HG03460 (cell line): ENCODE data around the gene FOXE3.

Source experiments
- ATAC-seq: cut with Tn5 transposase; IDR thresholded peaks from one replicate; pipeline ENCODE4 v1.9.1; 2021; ENCODE audit not compliant: unreplicated experiment

FOXE3 gene

GRCh38 chr1:47415728-47416318 lies at the start of gene FOXE3:
Gene FOXE3 (plus strand): TSS chr1:47416285. CDS start chr1:47416316, 31 bp downstream.
- ATAC-seq: no peak

DNA sequence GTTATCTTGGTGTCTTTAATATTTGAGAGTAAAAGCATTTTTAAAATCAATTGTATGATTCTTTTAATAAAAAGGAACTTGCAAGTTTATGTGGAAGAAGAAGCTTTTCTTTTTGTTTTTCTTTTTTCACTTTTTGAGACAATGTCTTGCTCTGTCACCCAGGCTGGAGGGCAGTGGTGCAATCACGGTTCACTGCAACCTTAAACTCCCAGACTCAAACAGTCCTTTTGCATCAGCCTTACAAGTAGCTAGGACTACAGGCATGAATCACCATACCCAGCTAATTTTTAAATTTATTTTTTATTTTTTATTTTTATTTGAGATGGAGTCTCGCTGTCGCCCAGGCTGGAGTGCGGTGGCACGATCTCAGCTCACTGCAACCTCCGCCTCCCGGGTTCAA lies 48.4 kb upstream of the FOXE3 start:
- no peak for ATAC-seq

GRCh38 chr1:47371016-47371517 lies 45.0 kb upstream of the FOXE3 start:
- no peak for ATAC-seq

DNA sequence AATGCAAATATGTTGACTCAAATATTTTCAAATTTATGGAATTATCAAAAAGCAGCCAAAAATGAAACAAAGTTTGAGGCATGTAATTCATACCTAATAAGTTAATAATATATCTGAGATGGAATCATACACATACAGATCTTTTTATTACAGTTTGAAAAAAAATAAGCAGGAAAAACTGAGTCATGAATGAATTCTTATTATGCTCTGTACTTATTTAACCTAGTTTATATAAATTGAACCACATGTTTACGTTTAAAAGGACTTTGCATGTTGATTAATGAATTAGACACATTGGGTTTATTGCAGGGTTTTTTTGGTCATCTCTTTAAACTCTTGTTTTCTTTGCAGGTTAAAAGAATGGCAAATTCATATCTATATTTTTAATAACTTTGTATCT lies 41.6 kb upstream of the FOXE3 start:
- ATAC-seq: no peak

DNA sequence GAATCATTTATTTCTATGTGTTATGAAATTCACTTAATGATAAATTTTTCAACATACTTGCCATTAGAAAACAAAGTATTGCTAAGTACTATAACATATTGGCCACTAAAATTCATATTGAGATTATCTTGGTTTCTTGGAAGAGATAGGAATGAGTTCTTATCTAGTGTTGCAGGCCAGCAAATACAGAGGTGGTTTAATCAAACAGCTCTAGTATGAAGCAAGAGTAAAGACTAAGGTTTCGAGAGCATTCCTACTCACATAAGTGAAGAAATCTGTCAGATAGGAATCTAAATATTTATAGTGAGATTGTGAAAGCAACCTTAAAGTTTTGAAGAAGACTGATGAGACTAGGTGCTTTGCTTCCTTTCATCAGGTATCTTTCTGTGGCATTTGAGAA lies 37.9 kb upstream of the FOXE3 start:
- ATAC-seq: no peak

DNA sequence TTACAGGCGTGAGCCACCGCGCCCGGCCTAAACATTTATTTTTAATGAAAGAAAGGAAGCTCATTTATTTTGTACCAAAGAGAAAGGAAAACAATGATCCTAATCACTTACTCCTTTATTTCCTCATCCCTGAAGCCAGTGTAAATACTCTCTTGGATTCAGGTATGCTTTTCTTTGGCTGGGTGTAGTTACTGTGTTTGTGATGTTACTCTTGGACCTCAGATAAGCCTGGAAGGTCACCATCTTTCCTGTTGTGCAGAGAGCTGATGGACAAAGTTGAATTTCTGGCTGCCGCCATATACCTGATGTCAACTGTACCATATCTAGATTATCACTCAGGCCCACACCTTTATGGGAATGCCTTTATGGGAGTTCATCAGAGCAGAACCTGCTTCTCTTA lies 35.4 kb upstream of the FOXE3 start:
- no peak for ATAC-seq

DNA sequence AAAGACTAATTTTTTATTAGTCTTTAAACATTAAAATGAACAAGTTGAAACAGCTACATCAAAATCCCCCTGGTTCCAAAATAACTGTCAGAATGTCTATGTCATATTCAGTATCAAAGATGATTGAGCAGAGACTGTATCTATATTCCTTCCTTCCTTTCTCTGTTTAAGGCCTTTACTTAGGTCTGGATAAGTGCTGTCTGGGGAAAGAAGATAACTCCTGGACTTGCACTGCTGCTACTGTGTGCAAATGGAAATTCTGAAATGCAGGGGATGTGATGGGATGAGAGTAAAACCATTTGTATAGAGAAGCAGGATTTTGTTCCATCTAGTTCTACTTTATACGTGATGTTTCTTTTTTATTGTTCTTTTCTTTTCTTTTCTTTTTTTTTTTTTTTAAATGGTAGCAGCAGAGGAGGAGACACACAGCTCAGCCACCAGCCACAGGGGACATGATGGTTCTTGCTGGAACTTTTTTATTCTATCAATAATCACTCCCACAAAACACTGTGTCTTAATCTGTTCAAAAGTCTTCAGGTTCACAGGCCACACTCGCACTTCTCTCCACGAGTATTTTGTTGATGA lies 33.6 kb upstream of the FOXE3 start:
- no peak for ATAC-seq

GRCh38 chr1:47384083-47384482 lies 32.0 kb upstream of the FOXE3 start:
- ATAC-seq: no peak

GRCh38 chr1:47385020-47385419 lies 31.1 kb upstream of the FOXE3 start:
- no peak for ATAC-seq

- no peak for ATAC-seq
Observed at GRCh38 chr1:47386268-47386667, 29.8 kb upstream of the FOXE3 start.

DNA sequence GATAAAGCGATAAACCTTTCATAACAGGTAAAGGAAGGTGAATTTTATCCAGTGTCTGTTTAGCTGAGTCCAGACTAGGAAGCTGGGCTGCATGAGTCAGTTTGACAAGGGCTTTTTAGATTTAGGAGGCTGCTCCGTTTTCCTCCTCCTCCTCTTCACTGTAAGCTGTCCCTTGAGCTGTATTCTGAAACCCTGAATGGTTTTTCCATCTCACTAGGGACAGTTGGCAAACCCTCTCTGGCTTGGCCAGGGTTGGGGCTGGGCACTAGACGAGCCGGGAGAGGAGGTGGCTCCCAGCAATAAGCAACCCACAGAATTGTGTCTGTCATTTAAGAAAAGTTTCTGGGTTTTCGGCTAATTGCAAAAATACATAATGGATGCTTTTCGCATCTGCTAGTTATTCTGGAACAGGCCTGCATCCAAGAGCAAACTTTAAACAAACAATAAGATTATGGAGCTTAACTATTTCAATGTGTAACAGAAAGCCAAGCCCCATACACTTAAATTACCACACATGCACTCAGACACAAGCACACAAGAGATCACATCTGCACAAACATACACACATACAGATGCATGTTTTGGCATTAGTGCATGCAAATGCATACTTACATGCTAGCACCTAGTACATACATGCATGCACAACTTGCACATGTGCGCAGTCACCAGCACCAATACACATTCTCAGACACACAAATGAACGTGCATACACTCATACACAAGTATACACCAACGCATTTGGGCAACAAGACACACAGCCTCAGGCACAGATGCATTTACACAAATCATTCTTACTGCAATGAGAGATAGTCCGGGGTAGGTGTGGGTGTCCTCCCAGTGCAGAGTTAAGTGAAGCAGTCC lies 27.8 kb upstream of the FOXE3 start:
- ATAC-seq: no peak

DNA sequence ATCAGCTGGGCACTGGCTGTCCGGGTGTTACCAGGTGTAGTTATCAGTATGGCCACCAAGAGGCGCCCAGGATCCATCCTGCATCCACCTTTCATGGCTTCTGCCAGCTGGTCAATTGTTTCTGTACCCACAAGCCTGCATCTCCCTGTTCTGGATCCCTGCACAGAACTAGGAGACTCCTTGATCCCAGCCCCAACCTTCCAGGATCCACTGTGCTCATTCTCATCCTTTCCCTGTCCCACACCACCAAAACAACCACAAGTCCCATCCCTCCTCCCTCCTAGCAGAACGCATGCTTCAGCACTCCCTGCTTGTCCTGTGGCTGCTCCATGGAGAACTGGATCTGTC lies 27.2 kb upstream of the FOXE3 start:
- peak; percentile 61 for ATAC-seq

GRCh38 chr1:47389731-47390130 lies 26.4 kb upstream of the FOXE3 start:
- ATAC-seq: no peak

DNA sequence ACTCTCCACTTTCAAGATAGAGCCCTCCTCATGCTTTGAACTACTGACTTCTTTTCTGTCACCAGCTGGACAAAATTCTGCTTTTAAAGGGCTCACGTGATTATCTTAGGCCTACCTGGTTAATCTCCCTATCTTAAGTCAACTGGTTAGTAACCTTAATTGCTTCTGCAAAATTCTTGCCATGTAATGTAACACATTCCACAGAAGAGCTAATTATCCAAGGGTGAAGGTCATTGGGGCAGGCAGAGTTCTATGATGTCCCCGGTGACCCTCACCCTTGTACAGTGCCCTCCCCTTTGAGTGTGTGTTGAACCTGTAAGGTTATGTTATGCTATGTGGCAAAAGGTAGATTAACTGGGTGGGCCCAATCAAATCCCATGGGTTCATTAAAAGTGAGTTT lies 25.2 kb upstream of the FOXE3 start:
- ATAC-seq: no peak

DNA sequence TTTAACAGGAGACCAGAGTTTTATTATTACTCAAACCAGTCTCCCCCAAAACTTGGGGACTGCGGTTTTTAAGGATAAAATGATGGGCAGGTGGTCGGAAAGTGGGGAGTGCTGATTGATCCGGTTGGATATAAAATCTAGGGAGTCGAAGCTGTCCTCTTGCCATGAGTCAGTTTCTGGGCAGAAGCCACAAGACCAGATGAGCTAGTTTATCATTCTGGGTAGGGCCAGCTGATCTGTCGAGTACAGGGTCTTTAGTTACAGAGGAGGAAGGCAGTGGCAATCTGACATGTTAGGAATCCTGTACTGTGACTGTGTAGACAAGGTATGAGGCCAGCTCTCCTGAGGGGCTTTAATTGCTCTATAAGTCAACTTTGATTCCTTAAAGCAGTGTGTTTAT lies 22.9 kb upstream of the FOXE3 start:
- no peak for ATAC-seq

GRCh38 chr1:47395433-47395832 lies 20.7 kb upstream of the FOXE3 start:
- ATAC-seq: no peak

DNA sequence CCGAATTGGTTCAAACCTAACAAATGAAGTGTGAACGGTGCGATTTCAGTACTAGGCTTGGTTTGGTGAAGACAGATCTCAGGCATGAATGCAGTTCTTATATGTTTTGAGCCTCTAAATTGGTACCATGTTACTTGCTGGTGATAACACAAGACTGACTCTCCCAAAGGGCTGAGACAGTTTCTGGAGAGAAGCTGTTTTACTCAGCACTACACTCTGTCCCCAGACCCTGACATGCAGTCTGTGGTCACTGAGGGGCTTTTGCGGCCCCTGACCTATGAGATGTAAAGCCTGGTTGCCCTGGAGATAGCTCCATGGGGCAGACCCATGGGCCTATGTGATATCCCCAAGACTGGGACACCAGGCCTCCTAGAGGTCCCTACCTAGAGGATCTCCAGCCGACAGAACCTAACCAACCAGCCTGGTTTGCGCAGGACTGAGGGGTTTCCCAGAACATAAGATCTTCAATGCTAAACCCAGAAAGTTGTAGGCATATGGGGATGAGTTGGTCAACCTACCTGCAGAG lies 19.4 kb upstream of the FOXE3 start:
- no peak for ATAC-seq

DNA sequence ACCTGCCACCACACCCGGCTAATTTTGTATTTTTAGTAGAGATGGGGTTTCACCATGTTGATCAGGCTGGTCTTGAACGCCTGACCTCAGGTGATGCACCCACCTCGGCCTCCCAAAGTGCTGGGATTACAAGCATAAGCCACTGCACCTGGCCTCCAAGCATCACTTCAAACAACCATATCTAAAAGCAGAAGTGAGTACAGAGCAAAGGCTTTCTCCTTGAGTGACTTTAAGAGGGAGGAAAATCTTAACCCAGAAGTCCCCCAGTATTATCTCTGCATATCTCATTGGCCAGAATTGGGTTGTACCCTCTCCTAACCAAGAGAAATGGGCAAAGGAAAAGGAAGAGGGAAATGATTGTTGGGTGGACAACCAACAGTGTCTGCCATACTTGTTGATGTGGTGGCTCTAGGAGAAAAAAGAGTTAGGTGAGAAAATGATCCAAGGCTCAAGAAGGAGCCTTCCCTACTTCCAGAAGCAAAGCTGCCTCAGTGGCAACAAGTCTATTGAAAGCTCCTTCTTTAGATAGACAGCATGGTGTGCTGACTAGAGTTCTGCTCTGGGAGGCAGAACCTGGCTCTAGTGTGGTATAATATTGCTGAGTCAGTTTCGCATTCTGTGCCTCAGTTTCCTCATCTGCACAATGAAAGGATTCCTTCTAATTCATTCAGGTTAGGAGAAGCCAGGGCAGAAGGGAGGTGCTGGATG lies 16.8 kb upstream of the FOXE3 start:
- ATAC-seq: no peak

- ATAC-seq: no peak
Observed at GRCh38 chr1:47399846-47400155, 16.3 kb upstream of the FOXE3 start.

- ATAC-seq: no peak
Observed at GRCh38 chr1:47401761-47402160, 14.3 kb upstream of the FOXE3 start.

DNA sequence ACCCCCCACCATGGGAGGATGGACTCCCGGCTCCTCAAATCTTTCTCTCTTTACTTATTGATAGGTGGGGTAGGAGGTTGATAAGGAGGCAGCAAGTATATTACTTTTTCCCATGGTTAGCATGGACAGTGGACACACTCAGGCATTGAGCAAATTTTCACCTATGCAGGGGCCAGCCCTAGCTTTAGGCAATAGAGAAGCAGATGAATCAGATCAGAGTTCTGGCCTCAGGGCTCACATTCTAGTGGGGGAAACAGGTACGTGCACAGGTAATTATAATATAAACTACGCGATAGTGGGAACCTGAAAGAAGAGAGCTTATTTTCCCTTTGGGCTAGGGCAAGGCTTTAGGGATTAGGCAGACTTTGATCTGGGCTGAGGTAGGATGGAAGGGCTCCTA lies 13.5 kb upstream of the FOXE3 start:
- no peak for ATAC-seq
